ENCODE results near the gene DBF4B. TPM values are rescaled to one million over a fixed set of nuclear protein-coding genes. Genes with fewer than 3 reads are reported as not detected.

Gene DBF4B
- total and polyA plus RNA-seq, 2 of the 13 experiments (the other 11 are each of a cell fraction or from before 2014, with no cell fraction given), result 11.7 to 13.2 TPM

DNA sequence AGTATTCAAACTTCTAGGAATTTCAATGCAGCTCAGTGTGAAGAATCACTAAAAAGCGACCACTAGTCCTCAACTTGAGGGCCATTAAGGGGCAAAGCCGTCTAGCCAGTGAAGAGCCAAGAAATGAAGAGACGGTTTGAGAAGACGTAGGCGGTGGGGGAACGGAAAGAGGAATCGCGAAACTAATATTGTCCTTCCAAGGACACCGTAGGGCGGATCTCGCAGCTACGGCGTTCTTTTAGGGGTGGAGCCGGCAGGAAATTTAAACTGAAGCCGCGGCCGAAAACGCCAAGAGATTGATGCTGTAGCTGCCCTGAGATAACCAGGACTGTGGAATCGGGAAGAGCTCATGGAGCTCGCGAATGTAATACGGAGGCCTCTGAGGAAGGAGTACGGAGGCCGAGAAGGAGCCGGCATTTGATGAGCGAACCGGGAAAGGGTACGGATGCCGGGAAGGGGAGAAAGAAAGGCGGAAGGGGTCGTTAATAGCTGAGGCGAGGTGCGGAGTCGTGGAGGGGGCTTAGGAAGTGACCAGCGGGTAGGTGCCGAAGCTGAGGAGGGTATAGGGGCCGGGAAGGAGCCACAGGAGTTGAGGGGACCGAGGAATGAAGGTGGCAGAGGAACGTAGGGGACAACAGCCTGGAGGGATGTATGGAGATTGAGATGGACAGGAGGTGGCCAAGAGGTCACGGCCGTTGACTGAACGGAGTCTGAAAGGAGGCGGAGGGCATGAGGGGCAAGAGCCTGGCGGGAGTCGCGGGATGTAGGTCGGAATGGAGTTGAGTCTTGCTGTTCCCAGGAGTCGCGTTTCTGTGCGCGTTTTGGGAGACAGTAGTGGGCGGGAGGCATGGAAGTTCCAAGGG, at the start of gene DBF4B (continued):
- peak; percentile 63; the same call in 1 of the 2 replicates for TF ChIP-seq RXRB (CRISPR knock-in tag; IDR thresholded peaks at IDR 0.05; ENCODE audit: borderline replicate concordance)
- TF ChIP-seq EP300 (IDR thresholded peaks at IDR 0.05; ENCODE audit: low read depth in 2 of 2, low read length in 2 of 2), result peak in 1 of 2 experiments; percentile 24; a peak in 1 of 4 replicates
- no peak; the same call in 1 of the 2 replicates for TF ChIP-seq EP300 (CRISPR knock-in tag; IDR thresholded peaks at IDR 0.05; ENCODE audit: borderline replicate concordance)
- no peak for TF ChIP-seq SRSF9 (IDR thresholded peaks at IDR 0.05; ENCODE audit: borderline replicate concordance, insufficient read depth, low read depth, low read length, poor library complexity, severe bottlenecking)
- TF ChIP-seq ZNF143 (CRISPR knock-in tag; IDR thresholded peaks at IDR 0.05), result no peak
- no peak for TF ChIP-seq JDP2 (CRISPR knock-in tag; IDR thresholded peaks at IDR 0.05; ENCODE audit: borderline replicate concordance)
- peak; percentile 56; the same call in 1 of the 2 replicates for TF ChIP-seq ZBTB25 (CRISPR knock-in tag; IDR thresholded peaks at IDR 0.05)
- TF ChIP-seq TCF7 (IDR thresholded peaks at IDR 0.05; ENCODE audit: low read depth), result no peak
- TF ChIP-seq ZNF775 (CRISPR knock-in tag; IDR thresholded peaks at IDR 0.05; ENCODE audit: borderline replicate concordance), result no peak
- TF ChIP-seq NCOA2 (CRISPR knock-in tag; IDR thresholded peaks at IDR 0.05), result 0 out of 2 replicates have a peak, but pooled peaks have one; percentile 55
- TF ChIP-seq SMARCE1 (IDR thresholded peaks at IDR 0.05; ENCODE audit: borderline replicate concordance), result no peak
- peak; percentile 99 for TF ChIP-seq SAP130 (CRISPR knock-in tag; IDR thresholded peaks at IDR 0.05; ENCODE audit: low read depth)
- TF ChIP-seq, protein P1, sequence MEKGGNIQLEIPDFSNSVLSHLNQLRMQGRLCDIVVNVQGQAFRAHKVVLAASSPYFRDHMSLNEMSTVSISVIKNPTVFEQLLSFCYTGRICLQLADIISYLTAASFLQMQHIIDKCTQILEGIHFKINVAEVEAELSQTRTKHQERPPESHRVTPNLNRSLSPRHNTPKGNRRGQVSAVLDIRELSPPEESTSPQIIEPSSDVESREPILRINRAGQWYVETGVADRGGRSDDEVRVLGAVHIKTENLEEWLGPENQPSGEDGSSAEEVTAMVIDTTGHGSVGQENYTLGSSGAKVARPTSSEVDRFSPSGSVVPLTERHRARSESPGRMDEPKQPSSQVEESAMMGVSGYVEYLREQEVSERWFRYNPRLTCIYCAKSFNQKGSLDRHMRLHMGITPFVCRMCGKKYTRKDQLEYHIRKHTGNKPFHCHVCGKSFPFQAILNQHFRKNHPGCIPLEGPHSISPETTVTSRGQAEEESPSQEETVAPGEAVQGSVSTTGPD (CRISPR knock-in tag; IDR thresholded peaks at IDR 0.05), result no peak
- no peak for TF ChIP-seq ZNF749 (CRISPR knock-in tag; IDR thresholded peaks at IDR 0.05; ENCODE audit: borderline replicate concordance)
- no peak for TF ChIP-seq SNRNP70 (IDR thresholded peaks at IDR 0.05; ENCODE audit: low read depth, low read length)
- no peak for TF ChIP-seq PREB (CRISPR knock-in tag; IDR thresholded peaks at IDR 0.05)
- TF ChIP-seq POLR2AphosphoS2 (IDR thresholded peaks at IDR 0.05; ENCODE audit: low read depth, low read length), result no peak
- TF ChIP-seq MIER3 (CRISPR knock-in tag; IDR thresholded peaks at IDR 0.05; ENCODE audit: borderline replicate concordance), result 0 out of 2 replicates have a peak, but pooled peaks have one; percentile 35
- TF ChIP-seq ZNF577 (CRISPR knock-in tag; IDR thresholded peaks at IDR 0.05; ENCODE audit: borderline replicate concordance, low read depth), result no peak
- peak; percentile 78; the same call in 1 of the 2 replicates for TF ChIP-seq DMAP1 (CRISPR knock-in tag; IDR thresholded peaks at IDR 0.05)
- TF ChIP-seq HES4 (CRISPR knock-in tag; IDR thresholded peaks at IDR 0.05; ENCODE audit: borderline replicate concordance), result no peak; the same call in 1 of the 2 replicates
- TF ChIP-seq ZBTB39 (CRISPR knock-in tag; IDR thresholded peaks at IDR 0.05), result no peak
- peak; percentile 85; the same call in 1 of the 2 replicates for TF ChIP-seq THAP8 (CRISPR knock-in tag; IDR thresholded peaks at IDR 0.05; ENCODE audit: borderline replicate concordance)

Data from HepG2 (cell line).